ENCODE data around the gene AJAP1. TPM values are rescaled to one million over a fixed set of nuclear protein-coding genes. Genes with fewer than 3 reads are reported as not detected.

AJAP1 gene
- polyA plus RNA-seq, 1 of the 3 experiments (the other 2 are of a cell fraction), result not detected

- ChIA-PET POLR2A (no interaction called here), CTCF (no interaction called here)
- WGBS (ENCODE audit: low lambda C conversion rate), result 64% methylated on average over 2 of the region's 7 CpGs
- no peak overlapping the region for H3K27ac ChIP-seq (ENCODE audit: low read depth in 2 of 2, low read length in 1 of 2)
- no peak for DNase-seq
- H3K4me3 ChIP-seq (ENCODE audit: low read depth in 2 of 2, low read length in 1 of 2), result no peak overlapping the region
- TF ChIP-seq TEAD4 (IDR thresholded peaks at IDR 0.05; ENCODE audit: borderline replicate concordance, insufficient read depth), result no peak
- TF ChIP-seq REST (IDR thresholded peaks at IDR 0.05; ENCODE audit: low read depth, low read length), result no peak
- no peak for TF ChIP-seq NRF1 (IDR thresholded peaks at IDR 0.05; ENCODE audit: low read depth, low read length)
- no peak for TF ChIP-seq JUND (IDR thresholded peaks at IDR 0.05)
- no peak for TF ChIP-seq RXRA (IDR thresholded peaks at IDR 0.05; ENCODE audit: borderline replicate concordance, low read depth)
- no peak for TF ChIP-seq CHD2 (IDR thresholded peaks at IDR 0.05; ENCODE audit: low read length, partially characterized antibody)
- TF ChIP-seq YY1 (IDR thresholded peaks at IDR 0.05; ENCODE audit: low read depth), result no peak
- no peak for TF ChIP-seq NFIC (IDR thresholded peaks at IDR 0.05; ENCODE audit: borderline replicate concordance)
- no peaks in the 10 kb centered on the region for H3K79me2 ChIP-seq (ENCODE audit: insufficient read depth)
- no peaks in the 10 kb centered on the region for H3K27me3 ChIP-seq (ENCODE audit: insufficient read depth)
- H3K9me2 ChIP-seq, result no peaks in the 10 kb centered on the region
- no peaks in the 10 kb centered on the region for H4K20me1 ChIP-seq (ENCODE audit: insufficient read depth)
- no peaks in the 10 kb centered on the region for H3K9me3 ChIP-seq
- H3K36me3 ChIP-seq (replicated peaks in 1 of 2; ENCODE audit: control insufficient read depth in 1 of 2, insufficient read depth in 2 of 2, low read length in 1 of 2), result no peaks in the 10 kb centered on the region
- H3K9ac ChIP-seq, result no peak overlapping the region
- no peak overlapping the region for H2AFZ ChIP-seq (ENCODE audit: low read depth)
- no peaks in the 10 kb centered on the region for H3F3A ChIP-seq (replicated peaks; ENCODE audit: insufficient read depth)
- no peaks in the 10 kb centered on the region for H3K4me1 ChIP-seq (ENCODE audit: control insufficient read depth in 1 of 2, insufficient read depth in 2 of 2, low read depth in 1 of 2, low read length in 1 of 2)
- H3K4me2 ChIP-seq, result no peak overlapping the region
These were observed 23.8 kb upstream of the AJAP1 start for GRCh38 chr1:4630561-4630960.

- Histone ChIP-seq H3K4me1 (ENCODE audit: control insufficient read depth in 1 of 2, insufficient read depth in 2 of 2, low read depth in 1 of 2, low read length in 1 of 2) (no peaks in the 10 kb centered on the region), H3K9me3 (no peaks in the 10 kb centered on the region), H3K27ac (ENCODE audit: low read depth in 2 of 2, low read length in 1 of 2) (no peak overlapping the region), H3K4me2 (no peak overlapping the region), H3K9ac (no peak overlapping the region), H3F3A (replicated peaks; ENCODE audit: insufficient read depth) (no peaks in the 10 kb centered on the region), H2AFZ (ENCODE audit: low read depth) (no peak overlapping the region), H3K79me2 (ENCODE audit: insufficient read depth) (no peaks in the 10 kb centered on the region), H3K4me3 (ENCODE audit: low read depth in 2 of 2, low read length in 1 of 2) (no peak overlapping the region), H3K9me2 (no peaks in the 10 kb centered on the region), H3K36me3 (replicated peaks in 1 of 2; ENCODE audit: control insufficient read depth in 1 of 2, insufficient read depth in 2 of 2, low read length in 1 of 2) (no peaks in the 10 kb centered on the region), H3K27me3 (ENCODE audit: insufficient read depth) (no peaks in the 10 kb centered on the region), H4K20me1 (ENCODE audit: insufficient read depth) (no peaks in the 10 kb centered on the region)
- DNase-seq, result no peak
- ChIA-PET CTCF (no interaction called here), POLR2A (no interaction called here)
- TF ChIP-seq SMC3 (IDR thresholded peaks at IDR 0.05; ENCODE audit: low read depth, low read length) (no peak), MXI1 (IDR thresholded peaks at IDR 0.05; ENCODE audit: low read depth, low read length) (no peak), GABPA (IDR thresholded peaks at IDR 0.05; ENCODE audit: low read depth) (no peak), ZBTB33 (IDR thresholded peaks at IDR 0.05; ENCODE audit: borderline replicate concordance, low read depth) (no peak)
- WGBS (ENCODE audit: low lambda C conversion rate), result 0% methylated on average over 1 of the region's 5 CpGs
These were observed 23.1 kb upstream of the AJAP1 start for GRCh38 chr1:4631321-4631720.

All from SK-N-SH (cell line).